Adrenal gland (tissue), 5 donors: ENCODE data around the gene CSF1R.

Experiments used
- CTCF ChIP-seq, 6 experiments: fragments of 450-650 bp in 4 of 6; fragments of 200-600 bp in 2 of 6; sonication (generic) in 1 of 6; IDR thresholded peaks; 1 replicate in 5 of 6; 2 replicates in 1 of 6; pipeline versions ENCODE4 v1.5.1 to v1.8.0; 2016 to 2021; ENCODE audit warnings: antibody characterized with exemption in 6 of 6, mild to moderate bottlenecking in 2 of 6, moderate library complexity in 1 of 6
- POLR2A ChIP-seq, 2 donors: fragments of 450-650 bp; IDR thresholded peaks; one replicate each; pipeline ENCODE4 v1.6.1; 2017; ENCODE audit warnings: antibody characterized with exemption in 2 of 2, mild to moderate bottlenecking in 2 of 2, moderate library complexity in 1 of 2
- donor health status: DM: no; HTN: no; CAD: no.

GRCh38 chr5:150131978-150132694 lies 45.8 kb upstream of the CSF1R start:
- no peak for TF ChIP-seq CTCF (IDR thresholded peaks at IDR 0.05)
- no peak for TF ChIP-seq POLR2A (IDR thresholded peaks at IDR 0.05)
